Measurements from ENCODE around the gene GDF15.
A peak's percentile ranks its signal among the peaks of the same experiment; 100 is the strongest.
"Not testable (repeated sequence)": the region's sequence is repeated elsewhere in the genome, so short reads cannot be mapped to it uniquely, and the experiment has no call there.

The GDF15 gene

DNA sequence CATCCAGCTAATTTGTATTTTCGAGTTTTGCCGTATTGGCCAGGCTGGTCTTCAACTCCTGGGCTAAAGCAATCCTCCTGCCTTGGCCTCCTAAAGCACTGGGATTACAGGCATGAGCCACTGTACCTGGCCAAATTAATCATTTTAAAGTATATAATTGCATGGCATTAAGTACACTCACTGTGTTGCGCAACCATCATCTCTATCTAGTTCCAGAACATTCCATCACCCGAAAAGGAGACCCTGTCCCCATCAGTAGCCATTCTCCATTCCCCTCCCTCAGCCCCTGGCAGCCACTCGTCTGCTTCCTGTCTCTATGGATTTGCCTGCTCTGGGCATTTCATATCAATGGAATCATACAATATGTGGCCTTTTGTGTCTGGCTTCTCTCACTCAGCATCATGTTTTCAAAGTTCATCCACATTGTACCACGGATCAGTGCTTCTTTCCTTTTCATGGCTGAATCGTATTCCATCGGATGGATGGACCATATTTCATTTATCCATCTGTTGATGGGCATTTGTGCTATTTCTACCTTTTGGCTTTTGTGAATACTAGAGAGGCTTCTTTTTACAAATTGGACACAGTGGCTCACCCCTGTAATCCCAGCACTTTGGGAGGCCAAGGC is 32.5 kb upstream of the GDF15 start:
- peaks cover 7% of the 10 kb centered on the region for H3K4me1 ChIP-seq (ENCODE audit: control insufficient read depth, insufficient read depth, low read depth, low read length)
- no peak for DNase-seq
- no peak overlapping the region for H3K27ac ChIP-seq (ENCODE audit: low read length, poor library complexity, severe bottlenecking)
- H3K36me3 ChIP-seq (ENCODE audit: control insufficient read depth in 1 of 2, insufficient read depth in 2 of 2, low read depth in 1 of 2, low read length in 2 of 2) = peaks cover 40 to 54% of the 10 kb centered on the region in 2 experiments
- no peak overlapping the region for H4K8ac ChIP-seq (ENCODE audit: low read length)
- no peak overlapping the region for H3K4me3 ChIP-seq (ENCODE audit: insufficient read depth in 1 of 2, low read depth in 1 of 2, low read length in 2 of 2)
- H3K23ac ChIP-seq (ENCODE audit: low read length in 2 of 2) = no peak overlapping the region
- peaks cover 4% of the 10 kb centered on the region for H3K9me3 ChIP-seq (ENCODE audit: control insufficient read depth, low read length)
- no peak overlapping the region for H3K9ac ChIP-seq (ENCODE audit: low read length)
- no peak overlapping the region for H4K91ac ChIP-seq (ENCODE audit: low read length)
- H3K79me1 ChIP-seq (replicated peaks; ENCODE audit: low read length, poor library complexity, severe bottlenecking) = peaks cover 23% of the 10 kb centered on the region
- peak overlapping the region; percentile 40 for H2BK15ac ChIP-seq (ENCODE audit: low read depth, poor library complexity, severe bottlenecking)
- no peak overlapping the region for H3K18ac ChIP-seq (ENCODE audit: low read depth in 1 of 2, low read length in 2 of 2)
- H2AFZ ChIP-seq (ENCODE audit: low read depth, low read length) = no peak overlapping the region
- H3K4ac ChIP-seq (ENCODE audit: low read depth in 1 of 2, low read length in 2 of 2) = no peak overlapping the region
- H2BK5ac ChIP-seq (ENCODE audit: low read depth, low read length, poor library complexity, severe bottlenecking) = no peak overlapping the region
- no peak overlapping the region for H3K4me2 ChIP-seq (ENCODE audit: low read length, poor library complexity, severe bottlenecking)
- no peaks in the 10 kb centered on the region for H3K27me3 ChIP-seq (ENCODE audit: control insufficient read depth in 1 of 2, insufficient read depth in 1 of 2, low read length in 2 of 2)
- H2BK12ac ChIP-seq (ENCODE audit: low read length in 2 of 2) = no peak overlapping the region
- H2BK120ac ChIP-seq (ENCODE audit: low read depth, low read length) = no peak overlapping the region
- peak overlapping the region; percentile 29 for H2AK5ac ChIP-seq (ENCODE audit: low read length, severe bottlenecking)
- H3K14ac ChIP-seq (ENCODE audit: low read length in 2 of 2) = no peak overlapping the region
- 91% methylated on average over 8 of the region's 8 CpGs for WGBS

DNA sequence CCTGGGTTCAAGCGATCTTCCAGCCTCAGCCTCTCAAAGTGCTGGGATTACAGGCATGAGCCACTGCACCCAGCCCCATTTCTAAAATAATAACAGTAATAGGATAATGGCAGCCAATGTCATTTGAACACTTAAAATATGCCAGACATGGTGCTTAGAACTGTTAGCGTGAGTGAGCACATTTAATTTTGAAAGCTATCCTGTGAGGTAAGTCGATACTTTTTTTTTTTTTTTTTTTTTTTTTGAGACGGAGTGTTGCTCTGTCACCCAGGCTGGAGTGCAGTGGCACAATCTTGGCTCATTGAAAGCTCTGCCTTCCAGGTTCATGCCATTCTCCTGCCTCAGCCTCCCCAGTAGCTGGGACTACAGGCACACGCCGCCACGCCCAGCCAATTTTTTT is 31.2 kb upstream of the GDF15 start:
- Histone ChIP-seq H3K79me1 (replicated peaks; ENCODE audit: low read length, poor library complexity, severe bottlenecking) (peaks cover 20% of the 10 kb centered on the region), H3K36me3 (ENCODE audit: control insufficient read depth in 1 of 2, insufficient read depth in 2 of 2, low read depth in 1 of 2, low read length in 2 of 2) (peaks cover 50 to 63% of the 10 kb centered on the region in 2 experiments)
- H3K9me3 ChIP-seq (ENCODE audit: control insufficient read depth, low read length); H2BK5ac ChIP-seq (ENCODE audit: low read depth, low read length, poor library complexity, severe bottlenecking); H3K27ac ChIP-seq (ENCODE audit: low read length, poor library complexity, severe bottlenecking); H3K9ac ChIP-seq (ENCODE audit: low read length); DNase-seq; H3K27me3 ChIP-seq (ENCODE audit: control insufficient read depth in 1 of 2, insufficient read depth in 1 of 2, low read length in 2 of 2); H3K4ac ChIP-seq (ENCODE audit: low read depth in 1 of 2, low read length in 2 of 2); H2AFZ ChIP-seq (ENCODE audit: low read depth, low read length); H2BK12ac ChIP-seq (ENCODE audit: low read length in 2 of 2); H3K18ac ChIP-seq (ENCODE audit: low read depth in 1 of 2, low read length in 2 of 2); H4K91ac ChIP-seq (ENCODE audit: low read length); H2AK5ac ChIP-seq (ENCODE audit: low read length, severe bottlenecking); H3K4me1 ChIP-seq (ENCODE audit: control insufficient read depth, insufficient read depth, low read depth, low read length); H3K23ac ChIP-seq (ENCODE audit: low read length in 2 of 2); H2BK15ac ChIP-seq (ENCODE audit: low read depth, poor library complexity, severe bottlenecking); H3K4me3 ChIP-seq (ENCODE audit: insufficient read depth in 1 of 2, low read depth in 1 of 2, low read length in 2 of 2); H2BK120ac ChIP-seq (ENCODE audit: low read depth, low read length); H3K14ac ChIP-seq (ENCODE audit: low read length in 2 of 2); H4K8ac ChIP-seq (ENCODE audit: low read length); H3K4me2 ChIP-seq (ENCODE audit: low read length, poor library complexity, severe bottlenecking): not testable (repeated sequence)
- 95% methylated on average over 6 of the region's 7 CpGs for WGBS

DNA sequence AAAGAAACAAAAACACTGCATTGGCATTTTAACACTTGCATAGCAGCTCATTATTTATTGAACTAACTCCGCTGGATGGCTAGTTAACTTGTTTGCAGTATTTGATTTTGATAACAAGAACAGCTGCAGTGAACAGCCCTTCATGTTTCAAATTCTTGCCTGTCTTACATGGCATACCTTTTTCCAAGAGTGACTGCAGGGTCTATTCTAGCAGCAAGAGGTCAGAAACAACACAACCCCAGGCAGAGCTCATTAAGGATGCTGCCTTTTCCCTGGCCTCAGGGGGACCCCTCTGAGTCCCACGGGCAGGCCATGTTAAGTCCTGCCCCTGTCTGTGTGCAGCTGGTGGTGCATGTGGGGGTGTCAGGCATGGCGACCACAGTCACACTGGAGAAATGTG is 28.9 kb upstream of the GDF15 start:
- no peak overlapping the region for H3K18ac ChIP-seq (ENCODE audit: low read depth in 1 of 2, low read length in 2 of 2)
- no peak overlapping the region for H3K14ac ChIP-seq (ENCODE audit: low read length in 2 of 2)
- no peak overlapping the region for H2BK12ac ChIP-seq (ENCODE audit: low read length in 2 of 2)
- WGBS = 98% methylated on average over 3 of the region's 3 CpGs
- H2BK120ac ChIP-seq (ENCODE audit: low read depth, low read length) = no peak overlapping the region
- no peak for DNase-seq
- H3K79me1 ChIP-seq (replicated peaks; ENCODE audit: low read length, poor library complexity, severe bottlenecking) = peaks cover 14% of the 10 kb centered on the region
- no peak overlapping the region for H2AK5ac ChIP-seq (ENCODE audit: low read length, severe bottlenecking)
- peaks cover 58 to 70% of the 10 kb centered on the region in 2 experiments for H3K36me3 ChIP-seq (ENCODE audit: control insufficient read depth in 1 of 2, insufficient read depth in 2 of 2, low read depth in 1 of 2, low read length in 2 of 2)
- peaks cover 4% of the 10 kb centered on the region for H3K9me3 ChIP-seq (ENCODE audit: control insufficient read depth, low read length)
- H3K4me1 ChIP-seq (ENCODE audit: control insufficient read depth, insufficient read depth, low read depth, low read length) = peaks cover 5% of the 10 kb centered on the region
- H3K27me3 ChIP-seq (ENCODE audit: control insufficient read depth in 1 of 2, insufficient read depth in 1 of 2, low read length in 2 of 2) = no peaks in the 10 kb centered on the region
- peak overlapping the region; percentile 16 for H4K91ac ChIP-seq (ENCODE audit: low read length)
- H2AFZ ChIP-seq (ENCODE audit: low read depth, low read length) = no peak overlapping the region
- H3K23ac ChIP-seq (ENCODE audit: low read length in 2 of 2) = no peak overlapping the region
- no peak overlapping the region for H3K27ac ChIP-seq (ENCODE audit: low read length, poor library complexity, severe bottlenecking)
- H2BK5ac ChIP-seq (ENCODE audit: low read depth, low read length, poor library complexity, severe bottlenecking) = no peak overlapping the region
- H2BK15ac ChIP-seq (ENCODE audit: low read depth, poor library complexity, severe bottlenecking) = no peak overlapping the region
- H4K8ac ChIP-seq (ENCODE audit: low read length) = no peak overlapping the region
- H3K4ac ChIP-seq (ENCODE audit: low read depth in 1 of 2, low read length in 2 of 2) = no peak overlapping the region
- H3K4me3 ChIP-seq (ENCODE audit: insufficient read depth in 1 of 2, low read depth in 1 of 2, low read length in 2 of 2) = no peak overlapping the region
- no peak overlapping the region for H3K4me2 ChIP-seq (ENCODE audit: low read length, poor library complexity, severe bottlenecking)
- no peak overlapping the region for H3K9ac ChIP-seq (ENCODE audit: low read length)

DNA sequence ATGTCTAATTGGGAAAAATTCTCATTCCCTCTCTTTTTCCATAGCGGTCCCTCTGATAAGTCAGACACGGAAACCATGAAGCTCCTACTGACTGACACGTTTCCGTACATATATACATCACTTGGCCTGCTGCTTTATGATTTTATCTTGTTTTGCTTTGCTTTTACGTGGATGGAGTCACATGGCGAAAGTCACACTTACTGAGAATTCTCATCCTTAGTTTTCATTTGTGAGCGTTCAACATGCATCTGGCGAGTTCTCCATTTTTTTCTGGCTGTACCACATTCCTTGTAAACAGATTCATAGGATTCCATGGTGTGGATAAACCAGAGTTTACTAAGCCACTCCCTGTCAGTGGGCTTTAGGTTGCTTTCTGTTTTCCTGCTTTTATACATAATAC is 24.3 kb upstream of the GDF15 start:
- Histone ChIP-seq H2AFZ (ENCODE audit: low read depth, low read length) (no peak overlapping the region), H3K18ac (ENCODE audit: low read depth in 1 of 2, low read length in 2 of 2) (peak overlapping the region in 1 of 2 experiments; percentile 29), H3K9ac (ENCODE audit: low read length) (no peak overlapping the region), H3K27me3 (ENCODE audit: control insufficient read depth in 1 of 2, insufficient read depth in 1 of 2, low read length in 2 of 2) (no peaks in the 10 kb centered on the region), H3K4me3 (ENCODE audit: insufficient read depth in 1 of 2, low read depth in 1 of 2, low read length in 2 of 2) (no peak overlapping the region), H3K9me3 (ENCODE audit: control insufficient read depth, low read length) (peaks cover 4% of the 10 kb centered on the region), H3K27ac (ENCODE audit: low read length, poor library complexity, severe bottlenecking) (no peak overlapping the region), H2BK5ac (ENCODE audit: low read depth, low read length, poor library complexity, severe bottlenecking) (peak overlapping the region; percentile 78), H3K79me1 (replicated peaks; ENCODE audit: low read length, poor library complexity, severe bottlenecking) (peaks cover 11% of the 10 kb centered on the region), H3K36me3 (ENCODE audit: control insufficient read depth in 1 of 2, insufficient read depth in 2 of 2, low read depth in 1 of 2, low read length in 2 of 2) (peaks cover 55 to 64% of the 10 kb centered on the region in 2 experiments), H3K14ac (ENCODE audit: low read length in 2 of 2) (no peak overlapping the region), H3K4ac (ENCODE audit: low read depth in 1 of 2, low read length in 2 of 2) (no peak overlapping the region), H3K4me2 (ENCODE audit: low read length, poor library complexity, severe bottlenecking) (no peak overlapping the region), H4K91ac (ENCODE audit: low read length) (no peak overlapping the region), H2BK120ac (ENCODE audit: low read depth, low read length) (no peak overlapping the region), H4K8ac (ENCODE audit: low read length) (no peak overlapping the region), H2BK12ac (ENCODE audit: low read length in 2 of 2) (peak overlapping the region; percentile 59 to 63), H3K23ac (ENCODE audit: low read length in 2 of 2) (no peak overlapping the region), H2AK5ac (ENCODE audit: low read length, severe bottlenecking) (peak overlapping the region; percentile 97), H2BK15ac (ENCODE audit: low read depth, poor library complexity, severe bottlenecking) (no peak overlapping the region), H3K4me1 (ENCODE audit: control insufficient read depth, insufficient read depth, low read depth, low read length) (peaks cover 21% of the 10 kb centered on the region)
- no peak for DNase-seq
- WGBS = 95% methylated on average over 8 of the region's 8 CpGs

Measured in mesenchymal stem cell (in vitro differentiated cells and primary cell).